Measurements from ENCODE around the gene SLC38A5. TPM values are rescaled to one million over a fixed set of nuclear protein-coding genes. Genes with fewer than 3 reads are reported as not detected.

SLC38A5 gene
- total RNA-seq, 4 donors from 2014 or later: 9.9 to 76.8 (median 40.1) TPM

DNA sequence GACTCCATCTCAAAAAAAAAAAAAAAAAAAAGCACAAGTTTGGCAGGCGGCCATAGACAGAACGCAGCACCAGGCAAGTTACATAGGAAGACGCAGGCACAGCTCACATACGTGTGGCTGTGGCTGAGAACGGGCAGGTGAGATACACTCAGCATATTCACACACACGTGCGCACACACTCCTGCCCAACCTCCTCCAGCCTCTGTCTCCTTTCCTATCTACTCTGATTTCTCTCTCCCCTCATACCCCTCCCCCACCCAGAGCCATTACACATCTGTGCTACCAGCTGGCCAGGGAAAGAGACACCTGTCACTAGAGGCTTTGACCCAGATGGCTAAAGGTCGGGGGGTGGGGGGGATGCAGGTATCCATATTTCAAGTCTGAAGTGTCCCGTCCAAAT lies 2.2 kb upstream of the SLC38A5 start:
- Histone ChIP-seq H3K4me3 (replicated peaks in 1 of 3) (no peak overlapping the region), H3K36me3 (no peaks in the 10 kb centered on the region), H3K27ac (no peak overlapping the region), H3K9me3 (no peaks in the 10 kb centered on the region), H3K27me3 (no peaks in the 10 kb centered on the region), H3K4me1 (peaks cover 0 to 3% of the 10 kb centered on the region in 2 donors)
- no peak for TF ChIP-seq POLR2A (IDR thresholded peaks at IDR 0.05)
- no peak for DNase-seq
- 77 to 84% methylated on average over 8 to 9 of the region's 9 CpGs for WGBS, 2 donors
- intact Hi-C loops (cut with DNase I): loop anchor here (5.0 kb wide), 1 partner anchor 390 kb away; no protein-coding TSS in a partner anchor

DNA sequence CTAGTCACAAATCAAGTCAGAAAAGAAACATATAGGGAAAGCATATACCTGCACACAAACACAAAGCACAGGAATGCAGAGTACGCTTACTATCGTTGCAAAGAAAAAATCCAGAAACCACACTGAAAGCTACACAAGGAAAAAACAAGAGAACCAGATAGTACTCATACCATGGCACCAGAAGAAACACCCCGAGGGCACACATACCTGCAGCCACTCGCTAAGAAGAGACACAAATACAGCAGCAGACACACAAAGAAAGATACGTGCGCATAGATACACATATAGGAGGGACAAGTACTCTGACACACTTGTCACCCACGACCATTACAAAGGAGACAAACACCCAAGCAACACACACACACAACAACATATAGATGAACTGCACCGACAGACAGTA lies 1.4 kb upstream of the SLC38A5 start:
- TF ChIP-seq, protein P1, sequence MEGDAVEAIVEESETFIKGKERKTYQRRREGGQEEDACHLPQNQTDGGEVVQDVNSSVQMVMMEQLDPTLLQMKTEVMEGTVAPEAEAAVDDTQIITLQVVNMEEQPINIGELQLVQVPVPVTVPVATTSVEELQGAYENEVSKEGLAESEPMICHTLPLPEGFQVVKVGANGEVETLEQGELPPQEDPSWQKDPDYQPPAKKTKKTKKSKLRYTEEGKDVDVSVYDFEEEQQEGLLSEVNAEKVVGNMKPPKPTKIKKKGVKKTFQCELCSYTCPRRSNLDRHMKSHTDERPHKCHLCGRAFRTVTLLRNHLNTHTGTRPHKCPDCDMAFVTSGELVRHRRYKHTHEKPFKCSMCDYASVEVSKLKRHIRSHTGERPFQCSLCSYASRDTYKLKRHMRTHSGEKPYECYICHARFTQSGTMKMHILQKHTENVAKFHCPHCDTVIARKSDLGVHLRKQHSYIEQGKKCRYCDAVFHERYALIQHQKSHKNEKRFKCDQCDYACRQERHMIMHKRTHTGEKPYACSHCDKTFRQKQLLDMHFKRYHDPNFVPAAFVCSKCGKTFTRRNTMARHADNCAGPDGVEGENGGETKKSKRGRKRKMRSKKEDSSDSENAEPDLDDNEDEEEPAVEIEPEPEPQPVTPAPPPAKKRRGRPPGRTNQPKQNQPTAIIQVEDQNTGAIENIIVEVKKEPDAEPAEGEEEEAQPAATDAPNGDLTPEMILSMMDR (IDR thresholded peaks at IDR 0.05): no peak
- TF ChIP-seq POLR2A (IDR thresholded peaks at IDR 0.05): no peak
- no peak overlapping the region for H3K4me3 ChIP-seq (replicated peaks in 1 of 3)
- no peak for DNase-seq
- no peak overlapping the region for H3K27ac ChIP-seq
- 87 to 94% methylated on average over 8 of the region's 8 CpGs for WGBS, 2 donors
- H3K27me3 ChIP-seq: no peaks in the 10 kb centered on the region
- H3K9me3 ChIP-seq: no peaks in the 10 kb centered on the region
- H3K36me3 ChIP-seq: no peaks in the 10 kb centered on the region
- intact Hi-C loops (cut with DNase I): loop anchor here (5.0 kb wide), 1 partner anchor 389 kb away; no protein-coding TSS in a partner anchor
- peaks cover 0 to 3% of the 10 kb centered on the region in 2 donors for H3K4me1 ChIP-seq

DNA sequence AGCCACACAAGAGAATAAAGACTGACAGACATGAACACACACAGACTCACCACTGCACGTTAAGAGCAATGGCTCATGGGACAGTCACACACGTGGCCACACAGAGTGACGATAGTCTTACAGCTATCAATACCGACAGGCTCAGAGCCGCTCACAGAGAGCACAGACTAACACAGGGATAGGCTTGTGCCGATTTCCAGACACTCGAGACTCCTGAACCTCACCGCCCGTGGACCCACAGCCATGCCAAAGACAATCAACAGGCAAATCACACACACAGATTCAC lies 716 bp upstream of the SLC38A5 start:
- Histone ChIP-seq H3K4me3 (replicated peaks in 1 of 3) (no peak overlapping the region), H3K27me3 (no peaks in the 10 kb centered on the region), H3K27ac (no peak overlapping the region), H3K36me3 (no peaks in the 10 kb centered on the region), H3K9me3 (no peaks in the 10 kb centered on the region), H3K4me1 (peaks cover 0 to 3% of the 10 kb centered on the region in 2 donors)
- TF ChIP-seq, protein P1 (IDR thresholded peaks at IDR 0.05): no peak
- TF ChIP-seq POLR2A (IDR thresholded peaks at IDR 0.05): no peak
- WGBS, 2 donors: 85 to 100% methylated on average over 1 to 9 of the region's 9 CpGs
- intact Hi-C loops (cut with DNase I): loop anchor here (5.0 kb wide), 1 partner anchor 388 kb away; no protein-coding TSS in a partner anchor
- no peak for DNase-seq

DNA sequence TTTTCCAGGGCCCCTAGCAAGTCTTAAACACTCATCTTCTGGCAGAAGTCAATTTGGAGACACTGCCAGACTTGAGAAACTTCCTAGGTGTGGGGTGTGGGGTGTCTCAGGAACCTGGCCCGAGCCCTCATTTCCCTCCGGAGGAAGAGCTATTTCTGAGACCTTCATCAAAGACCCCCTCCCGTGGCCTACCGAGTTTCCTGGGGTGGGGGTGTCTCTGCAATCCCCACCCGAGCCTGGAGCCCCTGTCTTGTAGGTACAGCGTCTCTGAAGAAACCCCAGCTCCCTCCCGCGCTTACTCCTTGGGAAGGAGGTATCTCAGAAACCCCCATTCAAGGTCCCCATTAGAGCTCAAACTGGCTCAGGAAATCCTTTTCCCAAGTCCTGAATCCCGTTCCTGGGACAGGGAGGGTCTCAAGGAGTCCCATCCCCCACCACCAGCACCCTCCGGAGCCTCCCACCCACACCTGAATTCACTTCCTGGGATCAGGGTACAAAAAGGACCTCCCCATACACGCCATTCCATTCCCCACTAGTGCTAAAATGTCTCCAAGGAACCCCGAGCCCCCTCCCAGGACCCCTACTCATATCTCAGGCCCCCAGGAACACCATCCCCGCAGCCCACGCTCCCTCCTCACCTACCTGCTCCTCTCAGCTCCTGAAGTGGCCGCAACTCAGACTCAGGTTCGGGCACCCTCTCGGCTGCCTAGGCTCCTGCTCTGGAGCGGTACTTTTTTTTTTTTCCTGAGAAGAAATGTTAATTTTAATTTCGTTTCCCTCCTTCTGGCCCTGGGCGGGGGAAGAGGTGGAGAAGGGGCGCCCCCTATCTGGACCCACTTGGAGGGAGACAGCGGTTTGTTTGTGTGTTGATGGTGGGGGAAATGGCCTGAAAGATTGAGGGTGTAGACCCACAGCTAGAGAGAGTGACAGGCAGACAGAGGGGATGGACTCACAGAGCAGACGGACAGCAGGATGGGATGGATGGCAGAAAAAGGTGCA lies 1.1 kb downstream of the SLC38A5 start:
- 7 to 9% methylated on average over 12 to 17 of the region's 23 CpGs for WGBS, 2 donors
- no peaks in the 10 kb centered on the region for H3K36me3 ChIP-seq
- intact Hi-C loops (cut with DNase I): no loop called here
- peak overlapping the region in 2 of 3 donors; percentile 22 to 25 for H3K4me3 ChIP-seq (replicated peaks in 1 of 3)
- H3K9me3 ChIP-seq: no peaks in the 10 kb centered on the region
- no peaks in the 10 kb centered on the region for H3K4me1 ChIP-seq
- peak in 1 of 2 donors; percentile 17 for DNase-seq
- no peak overlapping the region for H3K27ac ChIP-seq
- TF ChIP-seq POLR2A (IDR thresholded peaks at IDR 0.05): no peak
- TF ChIP-seq, protein P1 (IDR thresholded peaks at IDR 0.05): peak in 1 of 6 experiments; percentile 25
- no peaks in the 10 kb centered on the region for H3K27me3 ChIP-seq

DNA sequence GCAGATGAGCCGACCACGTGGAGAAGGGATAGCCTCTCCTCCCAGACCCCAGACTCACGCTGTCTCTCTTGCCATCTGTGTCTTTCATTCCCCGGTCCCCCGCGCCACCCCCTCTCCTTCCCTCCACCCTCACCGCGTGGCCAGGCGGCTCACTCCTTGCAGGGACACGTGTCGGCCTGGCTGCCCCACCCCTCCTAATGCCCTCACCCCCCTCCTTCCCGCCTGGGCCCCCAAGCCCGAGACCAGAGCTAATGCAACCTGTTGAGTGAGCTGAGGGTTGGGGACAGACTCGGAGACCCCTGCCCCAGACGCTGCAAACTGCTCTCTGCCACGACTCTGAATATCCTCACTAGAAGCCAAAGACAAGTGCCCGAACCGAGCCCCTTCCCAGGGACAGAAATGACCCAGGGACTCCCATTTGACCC lies 1.8 kb downstream of the SLC38A5 start:
- WGBS, 2 donors: 0 to 3% methylated on average over 4 to 5 of the region's 18 CpGs
- Histone ChIP-seq H3K4me3 (replicated peaks in 1 of 3) (peak overlapping the region in 2 of 3 donors; percentile 22 to 25), H3K36me3 (no peaks in the 10 kb centered on the region), H3K27me3 (no peaks in the 10 kb centered on the region), H3K4me1 (no peaks in the 10 kb centered on the region), H3K9me3 (no peaks in the 10 kb centered on the region), H3K27ac (no peak overlapping the region)
- peak; percentile 30 to 42 for DNase-seq
- intact Hi-C loops (cut with DNase I): no loop called here
- no peak for TF ChIP-seq POLR2A (IDR thresholded peaks at IDR 0.05)
- TF ChIP-seq, protein P1 (IDR thresholded peaks at IDR 0.05): no peak
